ENCODE measurements around the gene PPTC7.
"Not testable (repeated sequence)": the region's sequence is repeated elsewhere in the genome, so short reads cannot be mapped to it uniquely, and the experiment has no call there.

PPTC7 gene

GRCh38 chr12:110545812-110546211 is 37.3 kb downstream of the PPTC7 start:
- TF ChIP-seq, protein P1, sequence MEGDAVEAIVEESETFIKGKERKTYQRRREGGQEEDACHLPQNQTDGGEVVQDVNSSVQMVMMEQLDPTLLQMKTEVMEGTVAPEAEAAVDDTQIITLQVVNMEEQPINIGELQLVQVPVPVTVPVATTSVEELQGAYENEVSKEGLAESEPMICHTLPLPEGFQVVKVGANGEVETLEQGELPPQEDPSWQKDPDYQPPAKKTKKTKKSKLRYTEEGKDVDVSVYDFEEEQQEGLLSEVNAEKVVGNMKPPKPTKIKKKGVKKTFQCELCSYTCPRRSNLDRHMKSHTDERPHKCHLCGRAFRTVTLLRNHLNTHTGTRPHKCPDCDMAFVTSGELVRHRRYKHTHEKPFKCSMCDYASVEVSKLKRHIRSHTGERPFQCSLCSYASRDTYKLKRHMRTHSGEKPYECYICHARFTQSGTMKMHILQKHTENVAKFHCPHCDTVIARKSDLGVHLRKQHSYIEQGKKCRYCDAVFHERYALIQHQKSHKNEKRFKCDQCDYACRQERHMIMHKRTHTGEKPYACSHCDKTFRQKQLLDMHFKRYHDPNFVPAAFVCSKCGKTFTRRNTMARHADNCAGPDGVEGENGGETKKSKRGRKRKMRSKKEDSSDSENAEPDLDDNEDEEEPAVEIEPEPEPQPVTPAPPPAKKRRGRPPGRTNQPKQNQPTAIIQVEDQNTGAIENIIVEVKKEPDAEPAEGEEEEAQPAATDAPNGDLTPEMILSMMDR (IDR thresholded peaks at IDR 0.05; ENCODE audit: low read depth, low read length), result no peak
- DNase-seq (ENCODE audit: extremely low read depth, low read depth), result no peak

DNA sequence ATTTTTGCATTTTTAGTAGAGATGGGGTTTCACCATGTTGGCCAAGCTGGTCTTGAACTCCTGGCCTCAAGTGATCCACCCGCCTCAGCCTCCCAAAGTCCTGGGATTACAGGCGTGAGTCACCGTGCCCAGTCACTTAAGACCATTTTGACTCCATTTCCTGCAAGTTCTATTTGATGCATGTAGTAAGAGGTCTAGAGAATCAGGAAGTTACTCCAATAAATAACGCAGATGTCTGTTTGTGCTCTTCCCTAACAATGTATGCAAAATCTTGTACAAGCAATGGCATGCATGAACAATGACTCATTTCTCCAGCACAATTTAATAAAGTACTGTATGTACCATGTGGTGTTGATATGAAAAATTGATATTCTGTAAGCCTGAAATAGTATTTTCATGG is 37.9 kb downstream of the PPTC7 start:
- not testable (repeated sequence) for DNase-seq (ENCODE audit: extremely low read depth, low read depth)

- no peak for DNase-seq (ENCODE audit: extremely low read depth, low read depth)
- TF ChIP-seq, protein P1 (IDR thresholded peaks at IDR 0.05; ENCODE audit: low read depth, low read length), result no peak
Observed at GRCh38 chr12:110543965-110544364, 39.2 kb downstream of the PPTC7 start.

DNA sequence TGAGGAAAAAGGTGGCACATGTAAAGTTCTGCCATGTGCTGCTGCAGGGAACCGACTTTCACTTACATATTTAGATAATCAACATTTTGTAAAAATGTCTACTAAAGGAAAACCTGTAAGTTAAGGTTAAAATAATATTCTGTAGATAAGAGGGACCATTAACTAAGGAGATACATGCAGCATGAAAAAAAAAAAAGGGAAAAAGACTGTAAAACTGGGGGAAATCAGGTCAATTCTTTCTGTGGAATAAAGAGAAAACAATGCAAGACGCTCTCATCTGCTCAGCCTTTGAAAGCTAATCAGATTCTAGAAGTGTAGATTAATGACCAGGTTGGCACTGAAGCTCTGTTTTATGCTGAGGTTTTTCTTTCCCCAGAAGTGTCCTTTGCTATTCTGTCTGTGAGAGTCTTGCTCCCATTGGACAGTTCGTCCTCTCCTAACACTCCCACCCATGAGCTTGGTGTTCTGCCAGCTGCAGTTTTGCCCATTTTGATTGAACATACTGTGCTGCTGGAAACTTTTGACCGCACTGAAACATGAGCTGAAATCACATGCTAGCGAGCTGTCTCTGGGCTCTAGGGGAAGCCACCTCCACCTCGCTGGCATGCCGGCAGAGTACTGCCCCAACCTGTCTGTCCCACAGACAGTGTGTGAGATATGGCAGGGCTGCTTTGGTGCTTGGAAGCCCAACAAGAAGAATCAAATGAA is 39.7 kb downstream of the PPTC7 start:
- TF ChIP-seq, protein P1 (IDR thresholded peaks at IDR 0.05; ENCODE audit: low read depth, low read length), result no peak
- peak; percentile 64 for DNase-seq (ENCODE audit: extremely low read depth, low read depth)

GRCh38 chr12:110540048-110540447 is 43.1 kb downstream of the PPTC7 start:
- TF ChIP-seq, protein P1 (IDR thresholded peaks at IDR 0.05; ENCODE audit: low read depth, low read length), result no peak
- DNase-seq (ENCODE audit: extremely low read depth, low read depth), result no peak

GRCh38 chr12:110538869-110539622 is 44.1 kb downstream of the PPTC7 start:
- TF ChIP-seq, protein P1 (IDR thresholded peaks at IDR 0.05; ENCODE audit: low read depth, low read length), result no peak
- no peak for DNase-seq (ENCODE audit: extremely low read depth, low read depth)

DNA sequence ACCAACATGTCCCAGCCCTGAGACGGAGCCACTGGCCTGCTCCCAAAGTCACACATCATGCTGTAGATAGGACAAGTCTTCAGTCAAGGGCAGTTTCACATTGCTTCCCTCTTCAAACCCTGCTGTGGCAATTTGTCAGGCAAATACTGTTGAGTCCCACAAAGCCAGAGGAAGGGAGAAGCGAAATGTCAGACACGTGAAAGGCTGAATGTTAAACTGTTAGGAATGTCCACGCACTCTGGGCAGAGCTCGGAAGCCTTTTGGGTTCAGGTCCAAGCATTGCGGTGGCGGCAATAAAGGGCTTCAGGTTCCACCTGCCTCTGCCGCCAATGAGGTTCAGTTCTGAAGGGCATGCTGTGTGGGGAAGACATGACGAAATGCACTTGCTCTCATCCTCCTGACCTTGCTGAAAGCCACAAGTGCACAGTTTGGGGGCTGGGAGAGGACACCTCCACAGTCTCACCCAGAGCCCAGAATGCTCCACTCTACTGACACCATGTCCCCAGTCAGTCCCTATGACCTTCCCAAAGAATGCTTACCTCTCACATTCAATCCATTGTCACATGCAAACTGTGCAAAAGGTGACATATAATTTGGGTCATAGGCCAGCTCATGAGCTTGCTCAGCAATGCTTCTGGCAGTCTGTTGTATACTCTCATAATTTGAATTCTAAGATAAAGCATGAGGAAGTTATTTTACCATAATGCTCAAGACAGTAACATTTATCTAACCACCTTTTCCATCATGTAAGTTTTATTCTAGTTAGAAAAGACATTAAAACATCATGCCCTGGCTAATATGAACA is 45.3 kb downstream of the PPTC7 start:
- TF ChIP-seq, protein P1 (IDR thresholded peaks at IDR 0.05; ENCODE audit: low read depth, low read length), result no peak
- no peak for DNase-seq (ENCODE audit: extremely low read depth, low read depth)
